Raji (cell line): ENCODE data around the gene OR14C36.

Experiments
- POLR2A ChIP-seq: IDR thresholded peaks from 2 replicates; pipeline ENCODE4 v1.6.1; 2011; ENCODE audit warnings: low read depth, low read length, control low read depth; ENCODE audit not compliant: insufficient read depth

Gene OR14C36, protein sequence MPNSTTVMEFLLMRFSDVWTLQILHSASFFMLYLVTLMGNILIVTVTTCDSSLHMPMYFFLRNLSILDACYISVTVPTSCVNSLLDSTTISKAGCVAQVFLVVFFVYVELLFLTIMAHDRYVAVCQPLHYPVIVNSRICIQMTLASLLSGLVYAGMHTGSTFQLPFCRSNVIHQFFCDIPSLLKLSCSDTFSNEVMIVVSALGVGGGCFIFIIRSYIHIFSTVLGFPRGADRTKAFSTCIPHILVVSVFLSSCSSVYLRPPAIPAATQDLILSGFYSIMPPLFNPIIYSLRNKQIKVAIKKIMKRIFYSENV

DNA sequence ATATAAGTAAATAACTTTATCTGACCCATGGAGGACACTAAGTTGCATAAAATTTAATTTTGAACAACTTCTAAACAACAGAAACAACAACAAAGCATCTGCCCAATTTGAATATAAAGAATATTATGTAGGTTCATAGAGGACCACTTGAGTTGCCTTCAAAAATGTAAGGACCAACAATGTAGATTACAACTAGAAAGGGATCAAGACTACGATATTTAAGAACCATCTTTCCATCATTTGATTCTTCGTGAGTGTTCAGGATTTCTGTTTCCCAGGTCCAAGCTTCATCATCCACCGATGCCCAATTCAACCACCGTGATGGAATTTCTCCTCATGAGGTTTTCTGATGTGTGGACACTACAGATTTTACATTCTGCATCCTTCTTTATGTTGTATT lies at the start of gene OR14C36:
TSS of gene OR14C36 (plus strand) at position 301 of the 400 bp plus-strand sequence. CDS start at position 301, 0 bp downstream.
- TF ChIP-seq POLR2A, result no peak

DNA sequence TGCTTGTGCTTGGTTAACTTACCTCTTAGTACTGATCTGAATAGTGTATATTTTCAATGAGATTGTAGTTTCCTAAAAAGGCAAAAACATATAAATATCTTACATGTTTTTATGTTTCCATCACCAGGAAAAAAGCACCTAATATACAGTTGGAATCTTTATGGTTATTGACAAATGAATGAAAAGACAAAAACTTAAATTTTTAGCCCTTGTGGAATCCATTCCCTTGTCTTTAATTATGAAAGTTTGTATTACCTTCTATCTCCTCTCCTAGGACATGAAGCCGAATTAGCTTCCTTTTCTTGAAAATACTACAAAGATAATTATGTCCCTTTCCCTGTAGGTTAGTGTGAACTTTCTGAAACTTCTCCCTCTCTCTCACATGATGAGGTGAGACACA lies 45.3 kb upstream of the OR14C36 start, which contains the start of gene OR2T12:
TSS of gene OR2T12 (minus strand) at position 101 of the 400 bp plus-strand sequence. CDS start 7,846 bp downstream, outside the sequence.
- TF ChIP-seq POLR2A, result no peak

DNA sequence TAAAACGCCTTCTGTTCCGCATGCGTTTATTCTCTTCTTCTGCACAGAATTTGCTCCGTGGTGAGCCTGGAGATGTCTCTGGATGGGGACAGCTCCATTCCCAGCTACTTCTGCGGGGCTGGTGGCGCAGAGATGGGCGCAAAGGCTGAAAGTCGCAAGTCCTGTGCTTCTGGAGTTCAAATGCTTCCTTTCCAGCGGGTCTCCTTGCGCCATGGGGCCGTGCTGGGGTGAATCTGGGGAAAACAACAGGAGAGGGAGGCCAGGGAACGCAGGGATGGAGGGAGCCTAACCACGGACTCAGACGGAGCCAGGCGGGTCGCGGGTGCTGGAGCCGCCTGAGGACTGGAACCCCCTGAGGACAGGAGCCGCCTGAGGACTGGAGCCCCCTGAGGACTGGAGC lies 42.5 kb upstream of the OR14C36 start:
- no peak for TF ChIP-seq POLR2A

DNA sequence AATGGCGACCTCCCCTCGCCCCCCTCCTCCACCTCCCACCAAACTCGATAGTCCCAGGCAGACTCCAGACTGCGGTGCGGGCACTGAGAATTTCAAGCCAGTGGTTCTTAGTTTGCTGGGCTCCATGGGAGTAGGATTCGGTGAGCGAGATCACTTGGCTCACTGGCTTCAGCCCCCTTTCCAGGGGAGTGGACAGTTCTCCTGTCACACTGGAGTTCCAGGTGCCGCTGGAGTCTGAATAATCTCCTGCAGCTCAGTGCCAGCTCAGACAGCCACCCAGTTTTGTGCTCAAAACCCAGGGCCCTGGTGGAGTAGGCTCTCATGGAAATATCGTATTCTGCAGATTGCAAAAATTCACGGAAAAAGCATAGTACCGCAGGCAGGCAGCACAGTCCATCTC lies 31.8 kb upstream of the OR14C36 start:
- TF ChIP-seq POLR2A, result no peak

DNA sequence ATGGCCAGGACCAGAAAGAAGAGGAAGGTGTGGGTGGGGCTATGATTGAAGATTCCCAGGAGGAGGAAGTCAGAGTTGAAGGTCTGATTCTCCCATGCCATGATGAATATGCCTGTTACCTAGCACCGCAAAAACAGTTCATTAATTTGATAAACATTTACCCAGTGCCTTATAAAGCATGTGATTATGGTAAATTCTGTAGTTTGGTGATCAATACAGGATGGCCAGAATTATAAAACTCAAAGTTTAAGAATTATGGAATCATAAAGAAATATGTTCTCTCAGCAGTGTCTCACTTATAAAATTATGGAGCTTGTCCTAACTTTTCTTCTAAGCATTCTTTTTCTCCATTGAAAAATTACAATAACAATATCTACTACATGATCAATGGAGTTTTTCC lies 24.1 kb upstream of the OR14C36 start, which contains the start of gene OR2M7:
TSS of gene OR2M7 (minus strand) at position 101 of the 400 bp plus-strand sequence. CDS start at position 101, 0 bp downstream.
- no peak for TF ChIP-seq POLR2A

DNA sequence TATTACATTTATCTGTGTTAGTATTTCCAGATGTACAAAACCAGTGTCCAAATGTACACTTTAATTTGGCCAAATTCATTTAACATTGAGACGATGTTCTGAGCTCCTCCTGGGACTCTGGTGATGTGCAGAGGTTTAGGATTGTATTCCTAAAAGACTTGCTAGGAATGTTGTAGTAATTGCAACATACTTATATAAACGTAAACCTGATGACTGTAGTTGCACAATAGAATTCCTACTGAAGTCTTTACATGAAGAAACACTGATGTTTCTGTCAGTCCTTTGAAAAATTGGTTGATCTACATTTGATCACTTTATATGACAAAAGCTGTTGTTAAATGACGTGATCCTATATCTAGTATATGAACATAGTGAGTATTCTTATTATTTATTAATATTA lies 5.1 kb upstream of the OR14C36 start:
- no peak for TF ChIP-seq POLR2A

DNA sequence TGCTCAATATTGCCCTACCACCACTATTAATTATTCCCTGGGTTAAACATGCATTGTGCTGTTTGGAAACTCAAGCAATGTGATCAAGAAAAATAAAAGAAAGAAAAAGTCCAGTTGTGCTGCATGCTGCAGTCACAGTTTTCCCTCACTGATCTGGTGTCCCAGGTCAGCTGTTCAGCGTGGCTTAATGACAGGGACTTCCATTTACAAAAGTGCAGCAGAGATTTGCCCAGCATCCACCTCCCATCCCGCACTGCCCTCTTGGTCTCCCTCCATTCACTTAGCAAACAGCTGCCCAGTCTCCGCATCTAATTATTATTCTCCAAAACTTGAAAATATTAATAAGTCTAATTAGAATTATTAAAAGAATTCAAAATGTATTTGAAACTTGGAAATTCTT lies 10.8 kb downstream of the OR14C36 start:
- TF ChIP-seq POLR2A, result no peak

DNA sequence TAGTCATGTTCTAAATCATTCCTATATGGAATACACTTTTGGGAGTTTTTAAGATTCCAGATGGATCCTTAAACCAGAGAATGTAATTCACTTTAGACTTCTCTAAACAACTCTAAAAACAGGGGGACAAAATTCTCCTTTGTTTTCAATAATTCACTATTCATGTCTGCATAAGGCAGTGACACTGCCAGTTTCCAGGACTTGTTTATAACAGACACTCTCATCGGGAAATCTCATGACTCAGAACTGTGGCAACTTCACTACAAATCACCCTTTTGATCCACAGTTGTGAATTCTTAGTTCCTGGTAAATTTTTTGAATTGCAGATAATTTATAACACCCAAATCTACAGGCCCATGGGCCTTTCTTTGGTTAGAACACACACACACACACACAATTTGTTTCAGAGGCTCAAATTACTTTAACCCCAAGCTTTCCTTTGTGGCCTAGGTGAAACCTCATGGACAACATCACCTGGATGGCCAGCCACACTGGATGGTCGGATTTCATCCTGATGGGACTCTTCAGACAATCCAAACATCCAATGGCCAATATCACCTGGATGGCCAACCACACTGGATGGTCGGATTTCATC lies 12.6 kb downstream of the OR14C36 start, which contains the start of gene OR2T4:
TSS of gene OR2T4 (plus strand) at position 545 of the 595 bp plus-strand sequence. CDS start at position 545, 0 bp downstream.
- TF ChIP-seq POLR2A, result no peak

DNA sequence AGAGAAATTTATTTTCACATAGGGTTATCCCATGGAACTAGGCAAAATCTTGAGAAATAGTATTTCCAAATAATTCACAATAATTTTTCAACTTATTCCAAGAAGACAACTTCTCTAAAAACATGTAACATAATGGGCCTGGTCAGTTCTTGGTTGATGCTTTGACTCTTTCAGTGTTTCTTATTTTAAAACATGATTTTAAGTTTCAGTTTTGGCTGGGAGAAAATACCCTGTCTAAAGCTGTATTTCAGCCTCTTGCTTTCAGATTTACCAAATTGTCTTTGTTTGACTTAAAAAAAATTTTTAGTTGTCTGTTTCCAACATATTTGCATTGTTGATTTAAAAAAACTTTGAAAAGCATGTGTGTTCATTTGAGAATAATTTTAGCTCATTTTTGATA lies 18.0 kb downstream of the OR14C36 start:
- no peak for TF ChIP-seq POLR2A

DNA sequence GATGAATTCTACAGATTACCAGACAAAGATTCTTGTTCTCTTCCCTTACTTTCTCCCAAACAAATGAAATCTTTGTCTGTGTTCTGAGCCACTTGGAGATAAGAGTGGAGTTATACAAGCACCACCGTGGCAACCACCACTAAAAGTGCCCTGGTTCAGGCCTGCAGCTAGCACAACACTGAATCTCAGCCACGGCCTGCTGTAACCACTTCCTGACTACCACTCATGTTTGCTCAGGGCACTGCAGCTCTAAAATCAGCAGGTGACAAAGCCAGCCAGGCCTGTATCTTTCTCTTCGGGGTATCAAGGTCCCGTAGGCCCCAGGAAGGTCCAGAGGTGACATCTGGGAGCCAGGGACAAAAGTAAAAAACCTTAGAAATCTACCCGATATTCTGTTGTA lies 23.8 kb downstream of the OR14C36 start:
- TF ChIP-seq POLR2A, result no peak

DNA sequence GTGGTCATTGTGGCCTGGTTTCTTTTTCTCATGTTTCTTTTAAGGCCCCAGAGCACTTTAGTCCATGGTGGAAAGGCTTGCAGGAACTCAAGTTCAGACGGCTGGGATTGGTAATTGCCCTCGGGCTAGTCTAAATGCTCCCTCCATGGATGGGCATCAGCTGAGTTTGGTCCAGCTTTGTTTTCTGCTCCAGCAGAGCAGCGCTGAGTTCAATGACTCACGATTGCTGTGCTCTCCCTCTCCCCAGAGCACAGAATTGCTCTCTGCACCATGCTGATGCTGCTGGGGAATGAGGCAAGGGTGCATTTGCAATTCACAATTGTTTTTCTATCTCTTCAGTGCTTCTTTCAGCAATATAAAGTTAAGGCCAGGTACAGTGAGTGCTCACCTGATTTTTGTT lies 25.2 kb downstream of the OR14C36 start:
- no peak for TF ChIP-seq POLR2A

DNA sequence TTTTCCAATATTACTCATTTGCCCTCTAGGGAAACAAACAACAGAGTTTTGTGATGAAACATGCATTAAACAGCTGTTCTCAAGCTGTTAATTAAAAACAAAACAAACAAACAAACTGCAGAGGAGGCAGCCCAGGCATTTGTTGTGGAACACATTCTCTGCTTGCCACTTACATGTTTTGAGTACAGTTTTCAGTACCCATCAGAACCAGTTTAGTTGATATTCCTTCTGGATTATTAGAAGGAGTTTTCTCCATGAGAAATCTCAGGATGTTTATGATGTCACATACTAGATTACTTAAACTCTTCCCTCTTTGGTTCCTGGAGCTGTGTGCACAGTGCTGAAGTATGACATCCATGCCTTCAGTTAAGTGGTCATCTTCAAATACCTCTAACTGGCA lies 26.9 kb downstream of the OR14C36 start, which contains the start of gene OR2T6:
TSS of gene OR2T6 (plus strand) at position 301 of the 400 bp plus-strand sequence. CDS start 11,863 bp downstream, outside the sequence.
- TF ChIP-seq POLR2A, result no peak

DNA sequence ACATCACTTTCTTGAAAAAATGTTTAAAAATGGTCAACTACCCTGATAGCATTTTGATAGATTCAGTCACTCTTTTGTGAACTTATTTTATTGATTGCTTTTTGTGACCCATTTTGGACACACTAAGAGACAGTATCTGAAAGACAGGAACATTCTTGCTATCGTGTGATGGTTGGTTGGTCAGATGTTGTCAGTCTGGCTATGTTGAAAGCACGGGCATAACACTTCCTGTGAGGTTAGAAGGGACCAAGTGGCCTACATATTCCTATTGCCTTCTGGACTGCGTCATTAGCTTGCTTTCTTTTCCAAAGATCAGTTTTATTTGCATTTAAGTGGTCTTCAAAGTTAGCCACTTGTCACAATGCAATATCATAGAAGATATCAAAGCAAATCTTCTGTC lies 28.3 kb downstream of the OR14C36 start:
- TF ChIP-seq POLR2A, result no peak

DNA sequence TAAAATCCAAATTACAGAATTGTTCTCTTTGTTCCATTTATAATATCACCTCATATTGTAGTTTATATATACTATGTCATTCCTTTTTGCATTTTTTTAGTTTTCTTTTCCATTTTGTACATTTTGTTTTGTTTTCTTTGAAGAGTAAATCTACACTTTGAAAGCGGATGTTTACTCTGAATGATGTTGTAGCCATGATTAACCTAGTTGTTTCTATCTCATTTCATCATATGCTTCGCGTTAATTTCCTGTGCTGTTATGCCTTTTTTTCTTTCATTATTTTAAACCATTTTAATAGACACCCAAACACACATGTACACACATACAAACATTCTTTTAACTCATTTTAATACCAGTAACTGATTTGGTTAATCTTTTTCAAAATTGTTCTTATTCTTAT lies 32.3 kb downstream of the OR14C36 start:
- no peak for TF ChIP-seq POLR2A

DNA sequence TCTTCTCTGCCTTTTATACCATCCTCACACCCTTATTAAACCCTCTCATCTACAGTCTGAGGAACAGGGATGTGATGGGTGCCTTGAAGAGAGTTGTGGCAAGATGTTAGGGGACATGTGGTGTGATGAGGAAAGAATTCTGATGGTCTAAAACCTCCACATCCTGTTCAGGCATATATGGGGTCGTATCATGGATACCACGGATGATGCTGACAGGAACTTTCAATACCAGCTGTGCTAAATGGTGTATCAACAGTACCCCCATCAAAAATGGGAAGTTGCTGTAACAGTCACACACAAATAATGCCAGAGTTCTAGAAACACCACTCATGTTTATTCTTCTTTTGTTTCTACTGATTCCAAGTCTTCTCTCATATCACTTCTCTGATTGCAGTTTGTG lies 39.9 kb downstream of the OR14C36 start:
- no peak for TF ChIP-seq POLR2A

DNA sequence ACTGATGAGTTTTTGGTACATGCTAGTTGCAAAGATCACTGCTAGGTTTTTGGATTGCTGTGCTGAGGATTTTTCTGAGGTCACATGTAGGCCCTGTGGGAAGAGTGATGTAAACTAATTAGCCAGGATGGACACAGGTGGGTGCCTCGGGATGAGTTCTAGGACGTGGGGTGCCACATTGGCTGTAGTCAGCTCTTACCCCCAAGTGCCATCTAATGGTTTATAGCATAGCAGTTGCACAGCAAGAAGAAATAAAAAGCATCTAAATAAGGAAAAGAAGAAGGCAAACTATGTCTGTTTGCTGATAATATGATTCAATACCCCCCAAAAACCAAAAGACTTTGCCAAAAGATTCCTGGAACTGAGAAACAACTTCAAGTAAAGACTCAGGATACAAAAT lies 44.5 kb downstream of the OR14C36 start:
- TF ChIP-seq POLR2A, result no peak
